ENCODE data around the gene KRTAP9-1.

DNA sequence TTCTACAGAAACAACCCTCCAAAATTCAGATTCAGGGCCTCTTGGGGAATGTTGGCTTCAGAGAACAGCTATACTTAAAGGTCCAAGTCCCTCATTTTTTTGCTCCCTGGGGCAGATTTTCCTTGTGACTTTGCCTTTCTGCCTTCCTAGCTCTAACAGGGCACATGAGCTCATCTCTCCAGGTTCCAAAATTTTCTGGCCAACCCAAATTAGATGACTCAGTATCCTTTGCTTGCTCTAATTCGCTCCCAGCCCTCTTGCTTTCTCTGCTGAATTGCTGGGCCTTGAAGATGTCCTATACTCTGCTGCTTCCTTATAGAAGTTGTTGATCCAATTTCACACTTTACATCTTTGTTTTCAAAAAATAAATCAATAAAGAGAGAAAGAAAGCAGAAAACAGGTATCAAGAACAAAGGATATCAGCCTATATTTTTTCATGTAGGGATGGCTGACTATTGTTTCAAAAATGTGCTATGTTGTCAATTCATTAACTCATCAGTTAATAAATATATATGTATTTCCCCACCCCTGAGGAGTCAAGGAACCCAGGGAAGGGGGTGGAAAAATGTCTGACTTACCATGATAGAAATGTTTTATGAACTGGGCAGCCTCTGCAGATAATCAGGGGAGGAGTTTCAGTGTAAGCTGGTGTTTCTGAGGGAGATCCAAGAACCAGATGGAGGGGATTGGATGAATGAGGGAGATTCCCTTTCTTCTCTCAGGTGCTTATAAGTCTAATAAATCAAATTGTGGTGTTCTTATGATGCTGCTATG, 10.7 kb upstream of the KRTAP9-1 start:
- TF ChIP-seq, protein P1, sequence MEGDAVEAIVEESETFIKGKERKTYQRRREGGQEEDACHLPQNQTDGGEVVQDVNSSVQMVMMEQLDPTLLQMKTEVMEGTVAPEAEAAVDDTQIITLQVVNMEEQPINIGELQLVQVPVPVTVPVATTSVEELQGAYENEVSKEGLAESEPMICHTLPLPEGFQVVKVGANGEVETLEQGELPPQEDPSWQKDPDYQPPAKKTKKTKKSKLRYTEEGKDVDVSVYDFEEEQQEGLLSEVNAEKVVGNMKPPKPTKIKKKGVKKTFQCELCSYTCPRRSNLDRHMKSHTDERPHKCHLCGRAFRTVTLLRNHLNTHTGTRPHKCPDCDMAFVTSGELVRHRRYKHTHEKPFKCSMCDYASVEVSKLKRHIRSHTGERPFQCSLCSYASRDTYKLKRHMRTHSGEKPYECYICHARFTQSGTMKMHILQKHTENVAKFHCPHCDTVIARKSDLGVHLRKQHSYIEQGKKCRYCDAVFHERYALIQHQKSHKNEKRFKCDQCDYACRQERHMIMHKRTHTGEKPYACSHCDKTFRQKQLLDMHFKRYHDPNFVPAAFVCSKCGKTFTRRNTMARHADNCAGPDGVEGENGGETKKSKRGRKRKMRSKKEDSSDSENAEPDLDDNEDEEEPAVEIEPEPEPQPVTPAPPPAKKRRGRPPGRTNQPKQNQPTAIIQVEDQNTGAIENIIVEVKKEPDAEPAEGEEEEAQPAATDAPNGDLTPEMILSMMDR (IDR thresholded peaks at IDR 0.05), result no peak
- no peak for TF ChIP-seq POLR2A (IDR thresholded peaks at IDR 0.05)
